ENCODE results near the gene PIK3R3.
"Not testable (repeated sequence)": the region's sequence is repeated elsewhere in the genome, so short reads cannot be mapped to it uniquely, and the experiment has no call there.

The PIK3R3 gene

GRCh38 chr1:46110521-46110920 is 21.9 kb downstream of the PIK3R3 start:
- H3K9me3 ChIP-seq (ENCODE audit: control insufficient read depth, insufficient read depth, low read length), result no peaks in the 10 kb centered on the region
- DNase-seq (ENCODE audit: low read depth, low spot score), result no peak
- no CpG with 5 or more reads among the region's 1 CpG for WGBS (ENCODE audit: insufficient coverage, insufficient read length)
- no peak overlapping the region for H3K4me3 ChIP-seq (ENCODE audit: low read length)
- no peaks in the 10 kb centered on the region for H3K27me3 ChIP-seq (ENCODE audit: control insufficient read depth, insufficient read depth, low read length)
- H3K36me3 ChIP-seq (ENCODE audit: control insufficient read depth, insufficient read depth, low read length), result no peaks in the 10 kb centered on the region
- H3K4me1 ChIP-seq (ENCODE audit: control insufficient read depth, insufficient read depth, low read length), result no peaks in the 10 kb centered on the region
- H3K27ac ChIP-seq (ENCODE audit: low read length), result no peak overlapping the region

- Histone ChIP-seq H3K4me1 (ENCODE audit: control insufficient read depth, insufficient read depth, low read length) (no peaks in the 10 kb centered on the region), H3K27ac (ENCODE audit: low read length) (no peak overlapping the region), H3K9me3 (ENCODE audit: control insufficient read depth, insufficient read depth, low read length) (no peaks in the 10 kb centered on the region), H3K4me3 (ENCODE audit: low read length) (no peak overlapping the region), H3K36me3 (ENCODE audit: control insufficient read depth, insufficient read depth, low read length) (no peaks in the 10 kb centered on the region), H3K27me3 (ENCODE audit: control insufficient read depth, insufficient read depth, low read length) (no peaks in the 10 kb centered on the region)
- no CpG with 5 or more reads among the region's 6 CpGs for WGBS (ENCODE audit: insufficient coverage, insufficient read length)
- no peak for DNase-seq (ENCODE audit: low read depth, low spot score)
Measured at GRCh38 chr1:46102769-46103476, 29.5 kb downstream of the PIK3R3 start.

GRCh38 chr1:46099215-46099614 is 33.2 kb downstream of the PIK3R3 start:
- WGBS (ENCODE audit: insufficient coverage, insufficient read length), result no CpG with 5 or more reads among the region's 1 CpG
- H3K4me3 ChIP-seq (ENCODE audit: low read length), result no peak overlapping the region
- H3K4me1 ChIP-seq (ENCODE audit: control insufficient read depth, insufficient read depth, low read length), result no peaks in the 10 kb centered on the region
- no peaks in the 10 kb centered on the region for H3K36me3 ChIP-seq (ENCODE audit: control insufficient read depth, insufficient read depth, low read length)
- no peak overlapping the region for H3K27ac ChIP-seq (ENCODE audit: low read length)
- DNase-seq (ENCODE audit: low read depth, low spot score), result no peak
- H3K9me3 ChIP-seq (ENCODE audit: control insufficient read depth, insufficient read depth, low read length), result no peaks in the 10 kb centered on the region
- no peaks in the 10 kb centered on the region for H3K27me3 ChIP-seq (ENCODE audit: control insufficient read depth, insufficient read depth, low read length)

- no peaks in the 10 kb centered on the region for H3K4me1 ChIP-seq (ENCODE audit: control insufficient read depth, insufficient read depth, low read length)
- no peaks in the 10 kb centered on the region for H3K9me3 ChIP-seq (ENCODE audit: control insufficient read depth, insufficient read depth, low read length)
- no CpG with 5 or more reads among the region's 3 CpGs for WGBS (ENCODE audit: insufficient coverage, insufficient read length)
- no peaks in the 10 kb centered on the region for H3K27me3 ChIP-seq (ENCODE audit: control insufficient read depth, insufficient read depth, low read length)
- H3K27ac ChIP-seq (ENCODE audit: low read length), result no peak overlapping the region
- H3K36me3 ChIP-seq (ENCODE audit: control insufficient read depth, insufficient read depth, low read length), result no peaks in the 10 kb centered on the region
- no peak overlapping the region for H3K4me3 ChIP-seq (ENCODE audit: low read length)
- no peak for DNase-seq (ENCODE audit: low read depth, low spot score)
Measured at GRCh38 chr1:46098027-46098712, 34.3 kb downstream of the PIK3R3 start.

- Histone ChIP-seq H3K4me1 (ENCODE audit: control insufficient read depth, insufficient read depth, low read length) (no peaks in the 10 kb centered on the region), H3K9me3 (ENCODE audit: control insufficient read depth, insufficient read depth, low read length) (no peaks in the 10 kb centered on the region), H3K36me3 (ENCODE audit: control insufficient read depth, insufficient read depth, low read length) (no peaks in the 10 kb centered on the region), H3K27ac (ENCODE audit: low read length) (no peak overlapping the region), H3K27me3 (ENCODE audit: control insufficient read depth, insufficient read depth, low read length) (no peaks in the 10 kb centered on the region), H3K4me3 (ENCODE audit: low read length) (no peak overlapping the region)
- no CpG with 5 or more reads among the region's 1 CpG for WGBS (ENCODE audit: insufficient coverage, insufficient read length)
- no peak for DNase-seq (ENCODE audit: low read depth, low spot score)
Measured at GRCh38 chr1:46097149-46097472, 35.3 kb downstream of the PIK3R3 start.

- Histone ChIP-seq H3K4me3 (ENCODE audit: low read length) (no peak overlapping the region), H3K4me1 (ENCODE audit: control insufficient read depth, insufficient read depth, low read length) (no peaks in the 10 kb centered on the region), H3K27ac (ENCODE audit: low read length) (no peak overlapping the region), H3K36me3 (ENCODE audit: control insufficient read depth, insufficient read depth, low read length) (no peaks in the 10 kb centered on the region), H3K9me3 (ENCODE audit: control insufficient read depth, insufficient read depth, low read length) (no peaks in the 10 kb centered on the region), H3K27me3 (ENCODE audit: control insufficient read depth, insufficient read depth, low read length) (no peaks in the 10 kb centered on the region)
- DNase-seq (ENCODE audit: low read depth, low spot score), result no peak
- no CpG with 5 or more reads among the region's 10 CpGs for WGBS (ENCODE audit: insufficient coverage, insufficient read length)
Measured at GRCh38 chr1:46096269-46097148, 35.9 kb downstream of the PIK3R3 start.

GRCh38 chr1:46095110-46095509 is 37.3 kb downstream of the PIK3R3 start:
- WGBS (ENCODE audit: insufficient coverage, insufficient read length), result no CpG with 5 or more reads among the region's 3 CpGs
- not testable (repeated sequence) for DNase-seq (ENCODE audit: low read depth, low spot score); H3K9me3 ChIP-seq (ENCODE audit: control insufficient read depth, insufficient read depth, low read length); H3K4me1 ChIP-seq (ENCODE audit: control insufficient read depth, insufficient read depth, low read length); H3K36me3 ChIP-seq (ENCODE audit: control insufficient read depth, insufficient read depth, low read length); H3K27me3 ChIP-seq (ENCODE audit: control insufficient read depth, insufficient read depth, low read length); H3K27ac ChIP-seq (ENCODE audit: low read length); H3K4me3 ChIP-seq (ENCODE audit: low read length)

GRCh38 chr1:46094471-46095005 is 37.9 kb downstream of the PIK3R3 start:
- no peaks in the 10 kb centered on the region for H3K27me3 ChIP-seq (ENCODE audit: control insufficient read depth, insufficient read depth, low read length)
- H3K27ac ChIP-seq (ENCODE audit: low read length), result no peak overlapping the region
- H3K4me1 ChIP-seq (ENCODE audit: control insufficient read depth, insufficient read depth, low read length), result no peaks in the 10 kb centered on the region
- no peak for DNase-seq (ENCODE audit: low read depth, low spot score)
- H3K4me3 ChIP-seq (ENCODE audit: low read length), result no peak overlapping the region
- H3K9me3 ChIP-seq (ENCODE audit: control insufficient read depth, insufficient read depth, low read length), result no peaks in the 10 kb centered on the region
- H3K36me3 ChIP-seq (ENCODE audit: control insufficient read depth, insufficient read depth, low read length), result no peaks in the 10 kb centered on the region
- WGBS (ENCODE audit: insufficient coverage, insufficient read length), result no CpG with 5 or more reads among the region's 4 CpGs

- H3K27me3 ChIP-seq (ENCODE audit: control insufficient read depth, insufficient read depth, low read length); H3K4me3 ChIP-seq (ENCODE audit: low read length); DNase-seq (ENCODE audit: low read depth, low spot score); H3K27ac ChIP-seq (ENCODE audit: low read length); H3K4me1 ChIP-seq (ENCODE audit: control insufficient read depth, insufficient read depth, low read length); H3K36me3 ChIP-seq (ENCODE audit: control insufficient read depth, insufficient read depth, low read length); H3K9me3 ChIP-seq (ENCODE audit: control insufficient read depth, insufficient read depth, low read length): not testable (repeated sequence)
- no CpG with 5 or more reads among the region's 4 CpGs for WGBS (ENCODE audit: insufficient coverage, insufficient read length)
Measured at GRCh38 chr1:46093832-46094231, 38.6 kb downstream of the PIK3R3 start.

- no peak overlapping the region for H3K27ac ChIP-seq (ENCODE audit: low read length)
- no peaks in the 10 kb centered on the region for H3K4me1 ChIP-seq (ENCODE audit: control insufficient read depth, insufficient read depth, low read length)
- no peak for DNase-seq (ENCODE audit: low read depth, low spot score)
- no peak overlapping the region for H3K4me3 ChIP-seq (ENCODE audit: low read length)
- no CpG with 5 or more reads among the region's 1 CpG for WGBS (ENCODE audit: insufficient coverage, insufficient read length)
- H3K27me3 ChIP-seq (ENCODE audit: control insufficient read depth, insufficient read depth, low read length), result no peaks in the 10 kb centered on the region
- H3K9me3 ChIP-seq (ENCODE audit: control insufficient read depth, insufficient read depth, low read length), result no peaks in the 10 kb centered on the region
- no peaks in the 10 kb centered on the region for H3K36me3 ChIP-seq (ENCODE audit: control insufficient read depth, insufficient read depth, low read length)
Measured at GRCh38 chr1:46087891-46088290, 44.5 kb downstream of the PIK3R3 start.

Measured in iPS DF 6.9 (cell line).